HG02943 (cell line): Measurements from ENCODE around the gene CADM4.
"Not testable (repeated sequence)": the region's sequence is repeated elsewhere in the genome, so short reads cannot be mapped to it uniquely, and the experiment has no call there.

Source experiments
- ATAC-seq: cut with Tn5 transposase; IDR thresholded peaks from one replicate; pipeline ENCODE4 v1.9.1; 2021; ENCODE audit warnings: mild to moderate bottlenecking, low read depth, moderate library complexity; ENCODE audit not compliant: unreplicated experiment

Gene CADM4

DNA sequence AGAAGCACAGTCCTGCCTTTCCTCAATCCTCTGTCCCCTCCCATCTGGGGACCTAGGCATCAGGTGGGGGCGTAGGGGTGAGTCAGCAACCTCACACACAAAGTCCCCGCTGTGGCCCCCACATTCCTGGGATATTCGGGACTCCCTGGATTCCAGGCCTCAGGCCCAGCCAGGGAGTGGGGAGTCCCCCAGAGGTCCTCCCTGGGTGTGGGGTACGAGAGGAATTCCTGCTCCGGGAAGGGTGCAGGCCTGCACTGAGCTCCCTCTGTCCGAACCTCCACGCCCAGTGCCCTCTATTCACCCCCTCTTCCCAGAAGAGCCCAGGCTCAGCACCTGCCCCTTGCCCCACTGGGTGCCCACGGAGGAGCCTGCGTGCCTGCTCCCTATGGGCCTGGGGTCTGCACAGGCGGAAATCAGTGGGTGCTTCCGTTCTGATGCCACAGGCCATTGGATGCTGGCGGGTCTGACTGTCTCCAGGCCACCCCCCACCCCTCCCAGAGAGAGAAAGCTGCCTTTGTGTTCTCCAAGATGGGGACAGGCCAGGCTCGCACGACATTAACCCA lies 3.4 kb downstream of the CADM4 start:
- no peak for ATAC-seq

DNA sequence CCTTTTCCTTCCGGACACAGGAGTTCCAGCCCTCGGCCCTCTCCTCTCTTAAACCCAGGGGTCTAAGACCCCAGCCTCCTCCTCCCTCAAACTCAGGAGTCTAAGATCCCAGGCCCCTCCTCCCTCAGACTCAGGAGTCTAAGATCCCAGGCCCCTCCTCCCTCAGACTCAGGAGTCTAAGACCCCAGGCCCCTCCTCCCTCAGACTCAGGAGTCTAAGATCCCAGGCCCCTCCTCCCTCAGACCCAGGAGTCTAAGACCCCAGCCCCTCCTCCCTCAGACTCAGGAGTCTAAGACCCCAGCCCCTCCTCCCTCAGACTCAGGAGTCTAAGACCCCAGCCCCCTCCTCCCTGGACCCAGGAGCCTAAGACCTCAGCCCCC lies 4.1 kb downstream of the CADM4 start:
- ATAC-seq = not testable (repeated sequence)

DNA sequence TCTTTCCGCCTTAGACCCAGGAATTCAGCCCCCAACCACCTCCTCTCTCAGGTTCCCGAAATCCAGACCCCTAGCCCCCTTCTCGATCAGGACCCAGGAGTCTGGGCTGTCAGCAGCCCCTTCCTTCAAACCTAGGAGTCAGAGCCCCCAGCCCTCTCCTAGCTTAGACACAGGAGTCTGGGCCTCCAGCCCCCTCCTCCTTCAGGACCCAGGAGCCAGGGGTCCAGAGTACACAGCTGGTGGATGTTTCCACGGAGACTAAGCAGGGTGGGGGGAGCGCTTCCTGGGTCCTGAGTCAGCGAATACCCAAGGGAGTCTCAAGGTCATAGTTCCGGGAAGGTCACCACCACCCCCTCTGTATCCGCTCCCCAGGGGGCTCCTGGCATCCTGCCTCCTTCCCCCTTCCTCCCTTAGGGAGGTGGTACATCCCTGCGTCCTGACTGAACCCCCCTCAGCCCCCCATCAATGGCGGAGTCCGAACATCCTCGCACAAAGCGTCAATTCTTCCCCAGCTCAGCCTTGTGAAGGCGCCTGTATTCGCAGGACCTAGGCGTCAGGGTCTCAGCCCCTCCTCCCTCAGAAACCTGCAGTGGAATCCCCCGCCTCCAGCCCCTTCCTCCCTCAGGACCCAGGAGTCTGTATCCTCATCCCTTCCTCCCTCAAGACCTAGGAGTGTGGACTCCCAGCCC lies 4.6 kb downstream of the CADM4 start:
- ATAC-seq = no peak

DNA sequence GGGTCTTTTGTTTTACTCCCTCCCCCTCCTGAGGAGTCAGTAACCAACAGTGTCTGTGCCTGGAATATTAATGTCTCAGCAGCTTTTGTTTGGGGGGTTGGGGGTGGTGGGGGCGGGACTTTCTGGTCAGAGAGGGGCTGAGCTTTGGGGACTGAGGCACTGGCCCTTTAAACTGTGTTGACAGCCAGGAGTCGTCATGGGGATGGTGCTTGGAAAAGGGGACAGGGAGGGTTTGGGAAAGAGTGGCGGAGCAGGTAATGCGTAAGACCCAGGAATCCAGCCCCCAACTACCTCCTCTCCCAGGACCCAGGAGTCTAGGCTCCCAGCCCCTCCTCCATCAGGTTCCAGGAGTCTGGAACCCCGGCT lies 5.2 kb downstream of the CADM4 start:
- ATAC-seq = no peak

DNA sequence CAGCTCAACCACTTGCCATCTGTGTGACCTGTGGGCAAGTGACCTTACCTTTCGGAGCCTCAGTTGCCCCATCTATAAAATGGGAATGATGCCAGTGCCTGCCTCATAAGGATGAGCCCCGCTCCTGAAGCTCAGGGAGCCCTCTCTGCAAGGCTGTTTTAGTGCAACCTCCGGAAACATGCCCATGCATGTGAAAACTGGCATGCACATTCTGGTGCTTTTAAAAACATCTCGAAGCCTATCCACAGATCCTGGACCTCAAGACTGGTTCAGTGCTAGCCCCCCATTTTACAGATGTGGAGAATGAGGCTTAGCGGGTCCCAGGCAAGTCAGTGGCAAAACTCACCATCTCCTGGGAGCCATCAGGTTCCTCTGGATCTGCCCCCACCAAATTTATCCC lies 5.6 kb downstream of the CADM4 start:
- ATAC-seq = no peak

DNA sequence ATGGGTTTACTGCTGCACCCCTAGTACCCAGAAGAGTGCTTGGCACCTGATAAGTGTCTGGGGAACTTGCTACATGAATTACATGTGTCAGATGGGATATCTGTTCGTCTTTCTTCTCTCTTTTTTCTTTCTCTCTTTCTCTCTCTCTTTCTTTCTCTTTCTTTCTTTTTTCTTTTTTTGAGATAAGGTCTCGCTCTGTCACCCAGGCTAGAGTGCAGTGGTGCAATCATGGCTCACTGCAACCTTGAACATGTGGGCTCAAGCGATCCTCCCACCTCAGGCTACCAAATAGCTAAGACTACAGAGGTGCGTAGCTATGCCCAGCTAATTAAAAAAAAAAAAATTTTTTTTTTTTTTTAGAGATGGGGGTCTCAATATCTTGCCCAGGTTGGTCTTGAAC lies 6.1 kb downstream of the CADM4 start:
- no peak for ATAC-seq

DNA sequence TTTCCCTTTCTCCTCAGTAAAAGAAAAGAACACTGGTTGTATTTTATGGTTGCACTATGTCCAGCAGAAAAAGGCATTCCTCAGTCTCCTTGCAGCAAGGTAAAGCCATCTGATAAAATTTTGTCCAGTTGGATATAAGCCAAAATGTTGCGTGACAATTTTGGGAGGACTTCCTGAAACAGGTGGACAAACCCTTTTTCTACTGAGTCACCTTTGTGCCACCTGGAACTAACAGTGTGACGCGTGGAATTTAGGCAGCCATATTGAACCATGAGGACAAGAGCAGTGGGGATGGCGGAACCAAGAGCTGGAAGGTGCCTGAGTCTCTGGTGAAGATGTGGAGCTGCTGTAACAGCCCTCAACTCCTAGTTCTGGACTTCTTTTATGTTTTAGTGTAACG lies 8.2 kb downstream of the CADM4 start:
- ATAC-seq = no peak

DNA sequence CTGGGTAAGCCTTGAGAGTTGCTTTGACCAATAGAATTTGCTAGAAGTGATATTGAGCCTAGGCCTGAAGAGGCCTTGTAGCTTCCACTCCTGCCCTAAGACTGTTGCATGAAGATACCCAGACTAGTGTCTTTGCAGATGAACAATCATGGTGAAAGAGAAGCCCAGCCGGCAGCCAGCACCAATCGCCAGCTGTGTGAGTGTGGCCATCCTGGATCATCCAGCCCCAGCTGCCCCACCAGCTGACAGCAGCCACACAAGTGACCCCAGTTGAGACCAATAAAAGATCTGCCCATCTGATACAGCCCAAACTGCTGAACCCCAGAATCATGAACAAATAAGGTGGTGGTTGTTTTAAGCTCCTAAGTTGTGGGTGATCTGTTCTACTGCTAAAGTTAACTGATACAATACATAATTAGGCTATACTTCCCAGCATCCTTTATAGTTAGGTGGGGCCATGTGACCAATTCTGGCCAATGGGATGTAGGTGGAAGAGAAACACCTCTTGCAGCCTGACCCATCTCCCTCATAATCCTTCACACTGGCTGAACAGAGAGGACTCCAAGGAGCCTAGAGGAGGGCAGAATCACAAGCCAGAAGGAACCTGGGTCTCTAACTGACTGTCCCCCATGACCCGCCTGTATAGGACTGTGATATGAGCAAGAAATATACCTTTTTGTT lies 10.9 kb downstream of the CADM4 start:
- ATAC-seq = no peak

DNA sequence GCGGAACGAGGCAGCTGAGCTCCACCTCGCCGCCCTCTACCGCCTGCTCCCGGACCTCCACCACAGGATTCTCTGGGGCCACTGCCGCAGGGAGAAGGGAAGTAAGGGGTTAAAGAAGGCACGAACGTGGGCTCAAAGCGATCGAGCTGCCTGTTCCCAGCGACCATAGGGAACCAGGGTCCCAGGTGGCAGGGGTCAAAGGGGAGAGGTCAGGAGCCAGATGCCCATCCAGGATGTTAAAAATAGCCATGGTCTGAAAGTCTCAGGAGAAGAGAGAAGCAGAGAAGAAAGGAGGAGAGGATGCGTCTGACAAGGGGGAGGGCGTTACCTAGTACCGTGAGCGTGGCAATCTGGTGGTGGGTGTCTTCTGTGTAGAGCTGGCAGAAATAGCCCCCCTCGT lies 12.8 kb downstream of the CADM4 start:
- ATAC-seq = no peak

DNA sequence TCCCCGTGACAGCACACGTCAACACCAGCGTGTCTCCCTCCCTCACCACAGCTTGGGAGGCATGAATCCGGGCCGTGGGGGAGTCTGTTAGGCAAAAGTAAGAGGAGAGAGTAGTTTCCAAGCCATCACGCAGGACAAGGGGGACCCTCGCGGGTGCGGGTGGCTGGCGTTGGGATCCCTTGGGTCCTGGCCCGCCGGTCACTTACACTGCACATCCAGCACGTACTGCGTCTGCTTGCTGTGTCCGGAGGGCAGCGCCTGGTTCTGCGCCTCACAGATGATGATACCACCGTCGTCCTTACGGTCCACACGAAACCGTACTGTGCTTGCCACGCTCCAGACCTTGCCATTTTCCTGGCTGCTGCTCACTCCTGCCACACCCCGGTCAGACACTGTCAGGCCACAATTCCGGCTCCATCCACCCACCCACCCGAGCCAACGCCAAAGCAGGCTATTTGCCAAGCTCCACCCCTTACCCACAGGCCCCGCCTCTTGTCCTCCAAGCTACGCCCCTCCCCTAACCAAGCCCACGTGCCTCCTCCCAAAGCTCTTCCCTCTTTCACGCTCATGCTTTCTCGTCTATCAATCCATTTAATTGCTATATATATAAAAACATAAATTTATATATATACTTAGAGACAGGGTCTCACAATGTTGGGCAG lies 13.6 kb downstream of the CADM4 start:
- ATAC-seq = no peak

DNA sequence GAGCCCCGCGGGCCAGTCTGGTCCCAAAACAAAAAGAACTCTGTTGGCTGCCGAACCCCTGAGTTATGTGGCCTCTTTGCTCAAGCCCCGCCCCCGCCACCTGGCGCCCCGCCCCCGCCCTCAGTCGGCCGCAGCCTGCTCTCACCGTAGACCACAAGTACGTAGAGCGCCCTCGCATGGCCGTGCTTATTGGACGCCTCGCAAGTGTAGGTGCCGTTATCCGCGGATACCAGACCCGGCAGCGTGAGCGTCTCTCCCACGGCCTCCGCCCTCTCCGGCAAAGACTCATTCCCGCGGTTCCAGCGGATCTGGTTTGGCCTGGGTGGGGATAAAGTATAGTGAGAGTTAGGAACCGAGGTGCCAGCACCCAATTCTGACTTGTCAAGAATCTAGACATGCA lies 14.7 kb downstream of the CADM4 start:
- no peak for ATAC-seq

DNA sequence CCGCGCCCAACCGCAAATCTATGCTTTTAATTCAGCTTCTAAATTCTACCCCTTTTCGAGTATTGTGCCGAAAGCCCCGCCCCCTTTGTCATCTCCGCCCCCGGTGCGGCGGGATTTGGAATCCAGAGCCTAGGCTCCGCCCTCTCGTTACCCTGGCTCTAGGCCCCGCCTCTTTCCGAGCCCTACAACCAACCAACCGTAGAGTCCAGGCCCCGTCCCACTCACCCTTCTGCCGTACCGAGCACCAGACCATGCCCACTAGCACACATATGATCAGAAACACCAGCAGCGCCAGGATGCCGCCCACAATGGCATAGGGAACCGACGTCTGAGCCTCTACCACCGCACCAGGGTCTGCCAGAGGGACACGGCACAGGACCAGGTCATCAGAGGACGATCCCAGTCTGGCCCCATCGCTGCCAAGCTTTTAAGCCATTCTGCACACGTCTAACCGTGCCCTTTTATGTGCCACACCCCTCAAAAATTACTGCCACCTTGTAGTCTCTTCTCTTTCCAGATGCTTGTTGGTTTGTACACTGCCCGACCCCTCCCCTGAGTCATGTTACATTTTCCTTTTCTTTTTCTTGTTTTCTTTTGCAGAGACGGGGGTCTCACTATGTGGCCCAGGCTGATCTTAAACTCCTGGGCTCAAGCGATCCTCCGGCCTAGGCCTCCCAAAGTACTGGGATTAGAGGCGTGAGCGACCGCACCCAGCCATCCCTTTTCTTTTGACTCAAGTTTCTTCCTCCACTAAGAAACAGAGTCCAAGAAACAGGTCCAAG lies 15.6 kb downstream of the CADM4 start:
- ATAC-seq = no peak

DNA sequence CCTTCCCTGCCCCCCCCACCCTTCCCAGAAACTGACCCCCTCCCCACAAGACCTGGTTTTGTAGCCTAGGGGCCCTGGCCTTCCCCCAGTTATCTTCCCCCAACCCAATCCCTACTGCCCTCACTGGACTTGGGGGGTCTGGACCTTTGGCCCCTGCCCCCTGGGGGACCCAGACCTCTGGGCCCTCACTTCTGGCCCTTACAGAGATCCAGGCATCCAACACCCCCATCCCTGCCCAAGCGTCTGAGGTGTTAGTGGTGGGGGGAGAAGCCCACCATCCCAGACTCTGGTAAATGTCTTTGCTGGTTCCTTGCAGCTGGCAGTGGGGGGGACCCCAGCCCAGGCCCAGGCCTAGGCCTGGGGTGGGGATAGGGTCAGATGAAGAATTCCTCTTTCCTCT lies 16.7 kb downstream of the CADM4 start:
- no peak for ATAC-seq

DNA sequence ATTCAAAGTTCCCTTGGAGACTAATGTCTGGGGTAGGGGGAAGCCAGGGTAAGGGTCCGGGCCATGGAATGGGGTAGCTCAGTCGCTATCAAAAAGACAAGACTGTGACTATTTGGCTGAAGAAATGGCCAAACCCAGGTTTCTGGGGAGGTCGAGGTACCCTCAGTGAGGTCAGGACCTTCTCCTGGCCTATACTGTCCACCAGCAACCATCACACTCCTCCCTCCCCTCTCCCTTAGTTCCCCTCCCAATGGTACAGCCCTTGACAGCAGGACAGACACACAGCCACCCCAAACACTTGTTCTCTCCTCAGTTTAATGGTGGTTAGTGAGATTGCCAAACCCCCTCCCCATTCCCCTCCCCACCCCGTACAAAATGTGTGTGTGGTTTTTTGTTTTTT lies 17.6 kb downstream of the CADM4 start:
- ATAC-seq = no peak

DNA sequence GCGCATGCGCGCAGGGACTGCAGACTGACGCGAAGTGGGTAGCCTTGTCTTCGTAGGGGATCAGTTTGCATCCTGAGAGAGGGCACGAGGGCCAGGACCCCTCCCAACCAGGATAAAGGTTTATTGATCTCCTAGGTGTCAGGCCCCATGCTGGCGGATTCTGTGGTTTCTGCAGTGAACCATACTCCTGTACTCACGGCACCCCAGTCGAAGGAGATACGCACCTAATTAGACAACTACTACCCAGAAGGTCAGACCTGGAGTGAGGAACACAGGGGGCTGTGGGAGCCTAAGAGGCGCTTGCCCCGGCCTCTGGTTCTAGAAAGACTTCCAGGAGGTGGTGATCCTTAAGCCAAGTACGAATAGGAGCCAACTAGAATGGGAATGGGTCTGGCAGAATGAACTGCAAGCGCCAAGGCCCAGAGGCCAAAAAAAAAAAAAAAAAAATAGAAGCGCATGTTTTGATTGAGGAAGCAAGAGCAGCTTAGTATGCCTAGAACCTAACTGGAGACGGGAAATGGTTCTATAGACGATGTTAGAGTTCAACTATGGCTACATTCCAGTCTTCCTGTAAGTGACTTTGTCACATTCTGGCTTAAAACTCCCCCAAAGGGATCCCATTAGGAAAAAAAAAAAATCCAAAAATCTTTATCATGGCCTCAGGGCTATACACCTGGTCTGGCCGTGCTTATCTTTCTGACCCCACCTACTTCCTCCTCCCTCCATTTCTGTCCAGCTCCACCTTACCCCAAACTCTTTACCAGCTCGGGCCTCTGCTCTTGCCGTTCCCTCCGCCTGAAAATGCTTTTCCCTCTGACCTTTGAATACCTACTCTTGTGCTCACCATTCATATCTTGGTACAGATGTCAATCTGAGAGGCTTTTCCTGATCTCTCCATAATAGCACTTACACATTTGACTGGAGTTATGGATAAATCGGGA lies 19.3 kb downstream of the CADM4 start:
- peak; percentile 5 for ATAC-seq

DNA sequence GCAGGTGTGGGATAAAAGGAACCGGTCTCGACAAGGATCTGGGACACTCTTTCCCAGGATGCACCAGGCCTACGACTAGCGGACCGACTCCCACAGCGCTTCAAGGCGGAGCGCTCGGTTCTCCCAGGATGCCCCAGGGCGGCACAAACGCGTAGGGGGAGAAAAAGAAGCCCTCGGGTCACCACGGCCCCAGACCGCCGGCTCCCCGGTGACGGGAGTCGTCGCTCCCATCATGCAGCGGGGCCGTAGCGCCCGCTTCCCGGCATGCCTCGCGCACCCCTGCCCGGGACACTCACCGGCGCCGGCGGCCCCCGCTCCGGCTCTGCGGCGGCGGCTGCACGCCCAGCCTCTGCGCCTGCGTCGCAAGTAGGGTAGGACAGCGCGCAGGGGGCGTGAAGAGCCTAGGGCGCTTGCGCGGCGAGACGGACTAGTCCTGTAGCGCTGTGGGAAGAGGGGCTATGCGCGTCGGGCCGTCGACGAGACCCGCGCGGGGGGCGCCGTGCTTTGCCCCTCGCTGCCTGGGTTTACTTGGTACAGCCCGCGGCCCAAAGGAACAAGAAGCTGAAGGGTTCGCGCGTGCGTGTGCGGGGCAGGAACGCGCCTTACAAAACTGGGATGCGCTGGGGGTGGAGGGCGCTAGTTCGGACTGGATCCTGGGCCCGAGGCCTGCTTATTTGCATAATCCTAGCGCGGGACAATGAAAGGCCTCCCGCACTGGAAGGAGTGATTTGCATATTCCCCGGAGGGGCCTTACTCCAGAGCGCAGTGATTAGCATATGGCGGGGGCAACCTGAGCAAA lies 20.2 kb downstream of the CADM4 start, which contains the start of gene ZNF428:
Gene ZNF428 (minus strand): TSS at position 368 of the 799 bp plus-strand sequence. CDS start 5,325 bp downstream, outside the sequence.
- peak; percentile 70 for ATAC-seq

DNA sequence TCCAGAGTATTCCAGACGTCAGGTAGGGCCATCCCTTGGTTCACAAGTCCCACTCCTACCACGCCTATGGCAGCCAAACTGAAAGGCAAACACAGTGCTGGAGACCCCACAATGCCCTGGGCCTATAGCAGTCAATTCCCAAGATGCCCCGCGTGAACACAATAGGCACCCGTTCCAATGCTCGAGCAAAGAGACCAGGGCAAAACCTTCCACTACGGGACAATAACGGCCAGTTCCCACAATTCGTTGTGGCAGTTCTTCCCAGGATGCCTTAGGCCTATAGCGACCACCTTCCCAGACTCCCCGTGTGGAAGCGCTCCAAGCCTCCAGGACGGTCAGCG lies 20.8 kb downstream of the CADM4 start:
- ATAC-seq = peak; percentile 22

DNA sequence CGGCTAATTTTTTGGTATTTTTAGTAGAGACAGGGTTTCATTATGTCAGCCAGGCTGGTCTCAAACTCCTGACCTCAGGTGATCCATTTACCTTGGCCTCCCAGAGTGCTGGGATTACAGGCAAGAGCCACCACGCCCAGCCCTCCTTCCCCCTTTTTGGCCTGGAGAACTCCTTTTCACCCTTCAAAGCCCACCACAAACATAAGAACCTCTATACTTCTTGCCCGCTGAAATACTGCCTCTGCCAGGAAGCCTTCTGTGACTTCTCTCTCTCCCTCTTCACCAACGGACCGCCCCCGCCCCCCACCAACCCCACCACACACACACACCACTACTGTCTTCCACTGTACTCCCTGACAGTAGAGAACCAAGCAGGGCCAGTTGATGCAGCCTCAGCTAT lies 22.7 kb downstream of the CADM4 start:
- no peak for ATAC-seq

DNA sequence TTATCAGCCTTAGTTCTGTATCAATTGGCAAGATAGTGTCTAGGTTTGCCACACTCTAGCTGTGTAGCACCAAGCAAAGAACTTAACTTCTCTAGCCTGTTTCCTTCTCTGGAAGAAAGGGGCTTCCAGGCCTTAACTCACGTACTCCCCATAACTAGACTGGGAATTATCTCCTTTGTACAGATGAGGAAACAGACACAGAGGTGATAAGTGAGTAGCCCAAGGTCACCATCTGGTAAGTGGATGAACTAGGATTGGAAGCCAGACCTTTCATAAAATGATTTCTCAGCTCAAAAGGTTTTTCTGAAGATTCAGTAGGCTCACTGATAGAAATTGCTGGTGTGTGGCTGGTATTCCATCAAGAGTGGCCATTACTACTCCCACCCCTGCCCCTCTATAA lies 23.3 kb downstream of the CADM4 start:
- ATAC-seq = no peak
